ENCODE measurements around the gene ADCY7.
A peak's percentile ranks its signal among the peaks of the same experiment; 100 is the strongest.

DNA sequence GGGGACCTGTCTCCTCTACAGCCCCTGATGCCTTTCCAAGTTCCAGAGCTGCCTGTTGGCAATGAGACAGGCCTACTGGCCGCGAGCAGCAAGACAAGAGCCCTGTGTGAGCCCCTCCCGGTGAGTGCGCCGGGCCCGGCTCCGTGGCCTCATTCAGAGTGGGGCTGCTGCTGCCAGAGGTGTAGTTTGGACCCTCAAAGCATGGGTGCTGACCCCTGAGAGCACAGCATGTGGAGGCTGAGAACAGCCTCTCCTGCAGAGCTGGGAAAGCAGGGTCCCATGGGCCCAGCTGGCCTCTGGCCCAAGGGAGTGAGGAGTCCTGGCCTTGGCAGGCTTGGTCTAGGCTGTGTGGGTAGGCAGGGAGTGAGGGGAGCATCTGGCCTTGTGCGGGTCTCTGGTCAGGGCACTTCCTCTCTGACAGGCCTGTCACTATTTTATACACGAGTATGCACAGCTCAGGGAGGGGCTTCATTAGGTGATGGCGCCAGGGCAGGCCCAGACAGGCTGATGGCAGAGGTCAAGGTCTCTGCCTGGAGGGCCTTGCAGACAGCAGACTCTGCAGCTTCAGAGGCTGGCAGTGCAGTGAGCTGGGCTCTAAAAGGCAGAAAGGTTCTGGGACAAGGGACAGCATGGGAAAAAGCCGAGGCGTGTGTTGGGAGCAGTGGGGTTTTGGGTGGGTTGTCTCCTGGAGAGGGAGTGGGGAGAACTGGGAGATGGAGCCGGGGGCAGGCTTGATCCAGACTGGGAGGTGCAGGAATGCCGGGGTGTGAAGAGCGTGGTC, 43.4 kb downstream of the ADCY7 start:
- TF ChIP-seq, protein P1, sequence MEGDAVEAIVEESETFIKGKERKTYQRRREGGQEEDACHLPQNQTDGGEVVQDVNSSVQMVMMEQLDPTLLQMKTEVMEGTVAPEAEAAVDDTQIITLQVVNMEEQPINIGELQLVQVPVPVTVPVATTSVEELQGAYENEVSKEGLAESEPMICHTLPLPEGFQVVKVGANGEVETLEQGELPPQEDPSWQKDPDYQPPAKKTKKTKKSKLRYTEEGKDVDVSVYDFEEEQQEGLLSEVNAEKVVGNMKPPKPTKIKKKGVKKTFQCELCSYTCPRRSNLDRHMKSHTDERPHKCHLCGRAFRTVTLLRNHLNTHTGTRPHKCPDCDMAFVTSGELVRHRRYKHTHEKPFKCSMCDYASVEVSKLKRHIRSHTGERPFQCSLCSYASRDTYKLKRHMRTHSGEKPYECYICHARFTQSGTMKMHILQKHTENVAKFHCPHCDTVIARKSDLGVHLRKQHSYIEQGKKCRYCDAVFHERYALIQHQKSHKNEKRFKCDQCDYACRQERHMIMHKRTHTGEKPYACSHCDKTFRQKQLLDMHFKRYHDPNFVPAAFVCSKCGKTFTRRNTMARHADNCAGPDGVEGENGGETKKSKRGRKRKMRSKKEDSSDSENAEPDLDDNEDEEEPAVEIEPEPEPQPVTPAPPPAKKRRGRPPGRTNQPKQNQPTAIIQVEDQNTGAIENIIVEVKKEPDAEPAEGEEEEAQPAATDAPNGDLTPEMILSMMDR (IDR thresholded peaks at IDR 0.05; ENCODE audit: low read depth, low read length): no peak
- TF ChIP-seq, protein P2, sequence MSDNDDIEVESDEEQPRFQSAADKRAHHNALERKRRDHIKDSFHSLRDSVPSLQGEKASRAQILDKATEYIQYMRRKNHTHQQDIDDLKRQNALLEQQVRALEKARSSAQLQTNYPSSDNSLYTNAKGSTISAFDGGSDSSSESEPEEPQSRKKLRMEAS (IDR thresholded peaks at IDR 0.05; ENCODE audit: low read depth, low read length): peak; percentile 6; the same call in 1 of the 2 replicates
- TF ChIP-seq POLR2A (IDR thresholded peaks at IDR 0.05; ENCODE audit: extremely low read depth, insufficient read length): no peak
